Urinary bladder (tissue), 4 donors: ENCODE data around the gene IRF1. TPM values are rescaled to one million over a fixed set of nuclear protein-coding genes. Genes with fewer than 3 reads are reported as not detected.
"Not testable (repeated sequence)": the region's sequence is repeated elsewhere in the genome, so short reads cannot be mapped to it uniquely, and the experiment has no call there.

Experiments
- DNase-seq: peaks from one replicate; pipeline ENCODE4 v3.0.0-alpha.2; 2015; ENCODE audit errors: extremely low spot score
- H3K27ac ChIP-seq: one replicate; pipeline ENCODE4 v1.5.1; 2013; ENCODE audit warnings: low read depth, mild to moderate bottlenecking, moderate library complexity
- H3K36me3 ChIP-seq: one replicate; pipeline ENCODE4 v1.6.1; 2013; ENCODE audit warnings: mild to moderate bottlenecking, moderate library complexity; ENCODE audit not compliant: insufficient read depth
- H3K4me1 ChIP-seq: one replicate; pipeline ENCODE4 v1.6.1; 2013; ENCODE audit warnings: mild to moderate bottlenecking, moderate library complexity; ENCODE audit not compliant: insufficient read depth
- H3K4me3 ChIP-seq: one replicate; pipeline ENCODE4 v1.5.1; 2013; ENCODE audit warnings: low read depth, low read length
- WGBS: extraction: QIAGEN DNeasy Blood & Tissue Kit; methylation state at CpG from one replicate; pipeline ENCODE4 v1.1.7; 2013; 5-methylcytosine and 5-hydroxymethylcytosine counted together
- polyA plus RNA-seq: library from polyadenylated mRNA; stranded (reverse); fragments of 200-250 nt; gene quantifications from one replicate; pipeline ENCODE4 v1.2.3, GENCODE V29; 2013
- total RNA-seq: library from RNA; depleted of rRNA; stranded (reverse); fragments of >200 nt; gene quantifications from one replicate; pipeline ENCODE4 v1.2.3, GENCODE V29; 2014
- donor health status: healthy with polysubstance abuse.
- donor health status: healthy.

Gene IRF1, protein sequence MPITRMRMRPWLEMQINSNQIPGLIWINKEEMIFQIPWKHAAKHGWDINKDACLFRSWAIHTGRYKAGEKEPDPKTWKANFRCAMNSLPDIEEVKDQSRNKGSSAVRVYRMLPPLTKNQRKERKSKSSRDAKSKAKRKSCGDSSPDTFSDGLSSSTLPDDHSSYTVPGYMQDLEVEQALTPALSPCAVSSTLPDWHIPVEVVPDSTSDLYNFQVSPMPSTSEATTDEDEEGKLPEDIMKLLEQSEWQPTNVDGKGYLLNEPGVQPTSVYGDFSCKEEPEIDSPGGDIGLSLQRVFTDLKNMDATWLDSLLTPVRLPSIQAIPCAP
- total RNA-seq (16.4 TPM), polyA plus RNA-seq (26.0 TPM)

DNA sequence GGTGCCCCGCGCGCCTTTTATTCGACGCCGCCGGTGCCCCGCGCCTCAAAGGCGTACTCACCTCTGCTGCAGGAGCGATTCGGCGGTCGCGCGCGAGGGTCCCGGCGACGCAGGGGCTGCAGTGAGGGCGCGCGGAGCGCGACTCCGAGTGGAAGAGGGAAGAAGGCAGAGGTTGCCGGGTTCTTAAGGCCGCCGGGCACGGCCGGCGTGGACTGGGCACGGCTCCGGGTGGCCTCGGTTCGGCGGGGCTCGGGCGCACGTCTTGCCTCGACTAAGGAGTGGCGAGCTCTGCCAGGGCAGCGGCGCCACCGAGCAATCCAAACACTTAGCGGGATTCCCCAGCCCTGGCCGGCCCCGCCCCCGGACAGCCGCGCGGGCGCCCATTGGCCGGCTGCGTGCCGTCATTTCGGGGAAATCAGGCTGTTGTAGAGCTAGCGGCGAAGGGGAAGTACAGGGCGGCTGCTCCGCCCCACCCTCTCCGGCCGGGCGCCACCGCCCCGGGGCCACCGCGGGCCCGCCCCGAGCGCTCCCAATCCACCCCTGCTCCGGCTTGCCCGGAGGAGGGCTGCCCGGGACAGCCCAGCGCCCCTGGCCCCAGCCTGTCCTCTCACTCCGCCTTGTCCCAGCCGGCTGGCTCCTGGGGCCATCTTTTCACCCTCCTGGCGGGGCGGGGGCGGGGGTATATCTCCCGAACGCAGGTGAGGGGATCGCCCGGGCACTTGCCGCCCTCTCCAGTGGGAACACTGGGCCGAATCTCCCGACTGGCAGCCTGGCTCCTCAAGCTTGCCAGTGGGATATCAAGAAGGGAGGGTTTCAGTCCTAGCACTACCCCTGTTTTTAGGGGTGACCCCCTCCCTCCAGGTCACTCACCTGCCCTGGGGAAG is at the start of gene IRF1:
TSS of gene IRF1 (minus strand) at position 290 of the 884 bp plus-strand sequence. CDS start 1,295 bp downstream, outside the sequence.
- Histone ChIP-seq H3K4me3 (peak within 1 kb of the TSS; percentile 70), H3K36me3 (no peaks in the 10 kb centered on the region), H3K4me1 (no peaks in the 10 kb centered on the region), H3K27ac (peak within 1 kb of the TSS; percentile 91)
- under 1% methylated on average over 87 of the region's 87 CpGs for WGBS
- DNase-seq, result peak; percentile 82

DNA sequence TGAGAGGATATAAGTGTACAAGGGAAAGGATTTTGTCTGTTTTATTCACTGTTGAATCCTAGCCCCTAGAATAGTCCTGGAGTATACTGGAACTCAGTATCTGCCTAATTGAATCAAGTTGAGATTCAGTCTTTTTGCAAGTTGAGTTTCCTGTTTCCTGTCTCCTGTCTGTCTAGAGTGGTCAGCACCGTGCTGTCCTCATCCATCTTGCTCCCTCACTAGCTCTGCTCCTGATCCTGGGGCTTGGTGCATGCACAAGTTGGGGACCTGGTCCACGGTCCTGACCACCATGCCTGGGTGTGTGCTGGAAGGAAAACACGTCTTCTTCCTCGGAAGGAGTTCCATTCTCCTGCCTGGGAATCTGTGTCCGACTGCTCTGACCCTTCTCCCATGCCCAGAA is 49.6 kb upstream of the IRF1 start:
- Histone ChIP-seq H3K4me3 (no peak overlapping the region), H3K27ac (no peak overlapping the region), H3K4me1 (no peaks in the 10 kb centered on the region), H3K36me3 (no peaks in the 10 kb centered on the region)
- no peak for DNase-seq
- 76% methylated on average over 5 of the region's 5 CpGs for WGBS

DNA sequence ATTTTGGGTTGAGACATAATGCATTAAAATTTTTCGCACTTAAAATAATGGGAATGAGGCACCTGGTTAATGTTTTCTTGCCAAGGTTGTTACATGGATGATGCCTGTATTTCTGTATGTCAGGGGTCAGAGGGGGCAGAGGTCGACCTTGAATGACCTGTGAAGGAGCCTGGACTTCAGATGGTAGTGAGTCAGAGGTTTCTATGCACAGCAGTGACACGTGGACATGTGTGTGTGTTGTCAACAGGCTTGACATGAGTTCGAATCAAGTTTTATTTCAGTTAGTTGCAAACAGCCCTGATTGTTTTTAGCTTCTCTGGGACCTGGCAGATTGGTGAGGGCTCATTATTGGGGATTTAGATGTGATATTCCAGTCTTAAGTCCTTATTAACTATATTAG is 49.1 kb upstream of the IRF1 start:
- DNase-seq, result no peak
- Histone ChIP-seq H3K27ac (no peak overlapping the region), H3K4me3 (no peak overlapping the region), H3K36me3 (no peaks in the 10 kb centered on the region), H3K4me1 (no peaks in the 10 kb centered on the region)
- 79% methylated on average over 4 of the region's 4 CpGs for WGBS

DNA sequence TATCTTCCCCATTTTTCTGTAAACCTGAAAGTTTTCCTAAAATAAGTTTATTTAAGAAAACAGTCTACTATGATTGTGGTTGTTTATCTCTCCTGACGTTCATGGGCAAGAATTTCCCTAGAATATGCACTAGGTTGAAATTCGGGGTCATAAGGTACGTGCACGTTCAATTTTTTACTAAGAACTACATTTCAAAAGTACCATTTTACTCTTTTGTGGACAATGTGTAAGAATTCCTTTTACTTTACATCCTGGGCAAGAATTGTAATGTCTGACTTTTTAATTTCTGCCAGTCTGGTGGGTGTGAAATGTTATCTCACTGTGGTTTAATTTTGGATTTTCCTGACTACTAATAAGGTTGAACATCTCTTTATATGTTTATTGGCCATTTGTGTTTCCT is 40.4 kb upstream of the IRF1 start:
- H3K4me3 ChIP-seq, result no peak overlapping the region
- 82% methylated on average over 4 of the region's 4 CpGs for WGBS
- DNase-seq, result no peak
- no peak overlapping the region for H3K27ac ChIP-seq
- no peaks in the 10 kb centered on the region for H3K36me3 ChIP-seq
- H3K4me1 ChIP-seq, result no peaks in the 10 kb centered on the region

DNA sequence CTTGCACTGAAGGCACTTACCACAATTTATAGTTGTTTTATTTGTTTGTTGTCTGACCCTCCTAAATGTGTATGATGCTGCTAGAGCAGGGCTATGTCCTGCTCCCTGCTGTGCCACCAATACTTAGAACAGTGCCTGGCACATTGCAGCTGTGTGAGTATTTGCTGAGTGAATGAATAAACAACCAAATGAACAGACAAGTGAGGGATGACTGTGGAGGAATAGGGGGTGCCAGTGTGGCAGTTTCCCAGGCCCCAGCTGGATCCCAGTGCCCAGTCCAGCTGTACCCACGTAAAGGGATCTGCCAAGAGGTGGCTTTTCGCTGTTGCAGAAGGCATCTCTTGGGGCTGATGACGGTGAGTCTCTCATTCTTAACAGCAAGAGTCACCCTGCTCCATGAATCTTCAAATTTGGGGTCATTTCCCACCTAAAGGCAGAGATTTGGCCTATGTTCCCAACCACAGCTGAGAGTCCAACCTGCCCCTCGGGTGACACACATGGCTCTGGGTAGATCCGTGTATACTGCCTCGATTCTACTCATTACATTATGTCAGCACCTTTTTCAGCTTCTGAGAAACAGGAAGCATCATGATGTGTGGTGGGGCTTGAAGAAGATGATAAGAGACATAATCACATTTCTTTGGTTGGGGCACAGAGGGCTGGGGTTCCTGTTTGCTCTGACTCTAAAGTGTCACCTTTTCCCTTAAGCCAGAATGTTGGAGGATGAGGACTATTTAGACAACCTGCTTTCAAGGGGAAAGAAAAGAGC is 38.5 kb upstream of the IRF1 start:
- Histone ChIP-seq H3K36me3 (no peaks in the 10 kb centered on the region), H3K27ac (no peak overlapping the region), H3K4me1 (no peaks in the 10 kb centered on the region), H3K4me3 (no peak overlapping the region)
- DNase-seq, result no peak
- WGBS, result 72% methylated on average over 6 of the region's 6 CpGs

DNA sequence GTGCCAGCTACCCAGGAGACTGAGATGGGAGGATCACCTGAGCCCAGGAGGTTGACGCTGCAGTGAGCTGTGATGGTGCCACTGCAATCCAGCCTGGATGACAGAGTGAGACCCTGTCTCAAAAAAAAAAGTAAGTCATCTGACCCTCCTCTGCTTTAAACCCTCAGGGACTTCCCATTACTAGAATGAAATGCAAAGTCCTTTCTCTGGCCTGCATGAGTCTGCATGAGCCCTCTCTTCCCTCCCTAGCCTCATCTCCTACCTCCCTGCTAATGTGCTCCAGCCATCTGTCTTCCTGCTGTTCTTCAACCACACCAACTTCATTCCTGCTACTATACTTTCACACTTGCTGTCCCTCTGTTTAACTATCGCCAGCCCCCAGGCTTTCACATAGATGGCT is 37.4 kb upstream of the IRF1 start:
- H3K36me3 ChIP-seq, result no peaks in the 10 kb centered on the region
- no peaks in the 10 kb centered on the region for H3K4me1 ChIP-seq
- DNase-seq, result no peak
- no peak overlapping the region for H3K27ac ChIP-seq
- 93% methylated on average over 2 of the region's 2 CpGs for WGBS
- H3K4me3 ChIP-seq, result no peak overlapping the region

DNA sequence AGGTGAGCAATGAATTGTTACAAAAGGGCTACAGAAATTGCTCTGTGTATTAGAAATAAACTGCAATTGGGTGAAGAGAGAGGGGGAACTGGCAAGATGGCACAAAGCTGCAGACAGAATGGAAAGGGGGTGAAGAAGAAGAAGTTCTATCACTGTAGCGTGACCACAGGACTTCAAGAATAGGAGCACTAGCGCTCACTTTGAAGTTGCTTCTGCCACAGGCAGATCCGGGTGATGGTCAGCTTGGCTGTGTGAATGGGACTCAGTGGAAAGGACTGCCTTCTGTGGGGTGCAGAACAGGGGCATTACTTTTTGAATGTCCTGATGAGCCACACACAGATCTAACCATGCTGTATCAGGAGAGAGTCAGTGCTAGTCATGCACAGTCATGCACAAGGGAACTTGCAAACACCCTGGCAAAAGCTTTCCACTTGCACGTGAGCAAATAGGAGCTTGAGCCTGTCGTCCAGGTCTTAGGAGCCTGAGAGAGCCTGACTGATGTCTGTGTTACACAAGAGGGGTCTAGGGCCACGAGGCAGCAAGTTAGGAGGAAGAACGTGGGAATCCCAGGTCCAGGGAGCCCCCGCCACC is 36.5 kb upstream of the IRF1 start:
- Histone ChIP-seq H3K4me1 (no peaks in the 10 kb centered on the region), H3K27ac (no peak overlapping the region), H3K36me3 (no peaks in the 10 kb centered on the region), H3K4me3 (no peak overlapping the region)
- WGBS, result 75% methylated on average over 8 of the region's 8 CpGs
- DNase-seq, result no peak

DNA sequence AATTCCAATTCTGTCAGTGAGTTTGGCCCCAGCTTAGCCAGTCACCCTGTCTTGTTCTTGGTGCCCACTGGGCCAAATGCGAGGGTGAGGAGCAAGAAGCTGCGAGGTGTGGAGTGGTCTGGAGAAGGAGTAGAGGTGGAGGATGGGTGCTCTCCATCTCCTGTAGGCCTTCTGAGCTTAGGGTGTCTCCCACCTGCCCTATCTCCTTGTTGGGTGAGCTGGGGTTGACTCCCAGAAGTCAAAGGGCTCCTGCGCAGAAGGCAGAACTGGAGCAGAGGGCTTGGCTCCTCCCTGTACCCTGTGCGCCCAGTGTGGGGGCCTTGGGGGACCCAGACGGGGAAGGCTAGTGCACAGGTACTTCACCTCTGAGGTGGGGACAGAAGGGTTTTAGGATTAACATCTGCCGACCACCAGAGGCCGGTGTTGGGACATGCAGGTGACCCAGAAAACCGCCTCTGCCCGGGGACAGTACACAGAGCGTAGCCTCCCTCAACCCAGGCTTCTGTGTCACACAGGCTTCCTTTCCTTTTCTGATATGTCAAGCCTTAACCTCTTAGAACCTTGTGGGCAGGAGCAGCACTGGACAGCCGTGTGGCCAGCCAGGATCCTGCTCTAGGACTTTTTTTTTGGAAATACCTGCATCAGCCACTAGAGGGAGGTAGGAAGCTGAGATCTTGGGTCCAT is 35.9 kb upstream of the IRF1 start:
- WGBS, result 37% methylated on average over 11 of the region's 11 CpGs
- Histone ChIP-seq H3K4me1 (no peaks in the 10 kb centered on the region), H3K36me3 (no peaks in the 10 kb centered on the region), H3K4me3 (no peak overlapping the region), H3K27ac (no peak overlapping the region)
- peak; percentile 52 for DNase-seq

DNA sequence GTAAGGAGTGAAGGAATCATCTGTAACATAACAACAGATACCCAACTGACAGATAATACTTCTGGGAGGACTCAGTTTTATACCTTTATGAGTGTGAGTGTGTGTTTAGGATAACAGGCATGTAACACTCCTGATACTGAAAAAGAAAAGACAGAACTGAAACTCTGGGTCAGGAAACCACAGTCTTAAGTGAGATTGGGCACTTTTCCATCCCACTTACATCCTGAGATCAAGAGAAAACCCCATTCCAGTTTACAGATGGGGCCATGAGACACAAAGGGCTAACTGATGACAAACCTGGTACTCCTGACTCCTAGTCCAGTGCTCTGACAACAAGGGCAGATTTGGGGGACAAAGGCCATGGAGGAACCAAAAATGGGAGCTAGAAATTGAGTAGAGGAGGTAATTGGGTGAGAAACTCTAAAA is 34.7 kb upstream of the IRF1 start:
- H3K4me3 ChIP-seq, result no peak overlapping the region
- H3K27ac ChIP-seq, result no peak overlapping the region
- no peaks in the 10 kb centered on the region for H3K36me3 ChIP-seq
- H3K4me1 ChIP-seq, result no peaks in the 10 kb centered on the region
- DNase-seq, result no peak

DNA sequence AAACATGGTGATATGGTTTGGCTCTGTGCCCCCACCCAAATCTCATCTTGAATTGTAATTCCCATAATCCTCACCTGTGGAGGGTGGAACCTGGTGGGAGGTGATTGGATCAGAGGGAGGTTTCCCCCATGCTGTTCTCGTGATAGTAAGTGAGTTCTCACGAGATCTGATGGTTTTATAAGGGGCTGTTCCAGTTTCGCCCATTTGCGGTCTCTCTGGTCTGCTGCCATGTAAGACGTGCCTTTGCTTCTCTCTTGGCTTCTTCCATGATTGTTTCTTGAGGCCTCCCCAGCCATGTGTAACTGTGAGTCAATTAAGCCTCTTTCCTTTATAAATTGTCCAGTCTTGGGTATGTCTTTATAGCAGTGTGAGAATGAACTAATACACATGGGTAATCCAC is 34.3 kb upstream of the IRF1 start:
- WGBS, result 87% methylated on average over 5 of the region's 5 CpGs
- not testable (repeated sequence) for H3K4me1 ChIP-seq, H3K27ac ChIP-seq, DNase-seq, H3K36me3 ChIP-seq, H3K4me3 ChIP-seq

DNA sequence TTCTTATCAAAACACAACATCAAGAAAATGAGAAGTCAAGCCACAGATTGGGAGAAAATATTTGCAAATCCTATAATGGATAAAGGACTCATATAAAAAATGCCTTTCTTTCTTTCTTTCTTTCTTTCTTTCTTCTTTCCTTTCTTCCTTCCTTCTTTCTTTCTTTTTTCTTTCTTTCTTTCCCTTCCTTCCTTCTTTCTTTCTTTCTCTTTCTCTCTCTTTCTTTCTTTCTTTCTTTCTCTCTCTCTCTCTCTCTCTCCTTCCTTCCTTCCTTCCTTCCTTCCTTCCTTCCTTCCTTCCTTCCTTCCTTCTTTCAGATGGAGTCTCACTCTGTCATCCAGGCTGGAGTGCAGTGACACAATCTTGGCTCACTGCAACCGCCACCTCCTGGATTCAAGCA is 31.5 kb upstream of the IRF1 start:
- 92% methylated on average over 1 of the region's 1 CpG for WGBS
- not testable (repeated sequence) for H3K27ac ChIP-seq, H3K4me1 ChIP-seq, H3K4me3 ChIP-seq, DNase-seq, H3K36me3 ChIP-seq

DNA sequence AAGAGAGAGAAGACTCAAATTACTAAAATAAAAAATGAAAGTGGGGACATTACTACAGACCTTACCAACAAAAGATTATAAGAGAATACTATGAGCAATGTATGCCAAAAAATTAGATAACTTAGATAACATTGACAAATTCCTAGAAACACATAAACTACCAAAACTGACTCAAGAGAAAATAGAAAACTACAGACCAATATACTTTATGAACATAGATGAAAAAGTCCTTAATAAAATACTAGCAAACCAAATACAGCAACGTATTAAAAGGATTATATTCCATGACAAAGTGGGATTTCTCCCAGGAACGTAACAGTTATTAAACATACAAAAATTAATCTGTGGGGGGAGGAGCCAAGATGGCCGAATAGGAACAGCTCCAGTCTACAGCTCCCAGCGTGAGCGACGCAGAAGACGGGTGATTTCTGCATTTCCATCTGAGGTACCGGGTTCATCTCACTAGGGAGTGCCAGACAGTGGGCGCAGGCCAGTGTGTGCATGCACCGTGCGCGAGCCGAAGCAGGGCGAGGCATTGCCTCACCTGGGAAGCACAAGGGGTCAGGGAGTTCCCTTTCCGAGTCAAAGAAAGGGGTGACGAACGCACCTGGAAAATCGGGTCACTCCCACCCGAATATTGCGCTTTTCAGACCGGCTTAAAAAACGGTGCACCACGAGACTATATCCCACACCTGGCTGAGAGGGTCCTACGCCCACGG is 23.2 kb upstream of the IRF1 start:
- not testable (repeated sequence) for H3K36me3 ChIP-seq, H3K27ac ChIP-seq, H3K4me3 ChIP-seq, DNase-seq, H3K4me1 ChIP-seq
- 93% methylated on average over 10 of the region's 25 CpGs for WGBS
